Epithelial cell of prostate (primary cell): ENCODE measurements around the gene VTA1.
"Not testable (repeated sequence)": the region's sequence is repeated elsewhere in the genome, so short reads cannot be mapped to it uniquely, and the experiment has no call there.

ENCODE experiments used
- DNase-seq: peaks from one replicate; pipeline ENCODE4 v3.0.0-alpha.2; 2011; ENCODE audit warnings: low read depth, low spot score
- H3K27ac ChIP-seq: fragments of 450-650 bp; 2 replicates; pipeline ENCODE4 v1.5.1; 2017; ENCODE audit warnings: mild to moderate bottlenecking

The VTA1 gene

GRCh38 chr6:142146828-142147662 is at the start of gene VTA1, which contains the start of gene NMBR:
TSS of gene VTA1 (plus strand) at chr6:142147263. CDS start at chr6:142147288, 25 bp downstream.
TSS of gene NMBR (minus strand) at chr6:142147122. CDS start at chr6:142088658, 58,464 bp downstream.
- peak within 1 kb of the TSS; percentile 28 for H3K27ac ChIP-seq
- DNase-seq, result peak; percentile 98

GRCh38 chr6:142104820-142105219 is 42.2 kb upstream of the VTA1 start:
- not testable (repeated sequence) for DNase-seq, H3K27ac ChIP-seq

GRCh38 chr6:142110820-142111219 is 36.2 kb upstream of the VTA1 start:
- H3K27ac ChIP-seq, DNase-seq: not testable (repeated sequence)

GRCh38 chr6:142112451-142113061 is 34.5 kb upstream of the VTA1 start:
- peak; percentile 18 for DNase-seq

GRCh38 chr6:142117366-142117765 is 29.7 kb upstream of the VTA1 start:
- H3K27ac ChIP-seq, result no peak overlapping the region
- DNase-seq, result no peak

More at GRCh38 chr6:142112451-142113061, 34.5 kb upstream of the VTA1 start:
- H3K27ac ChIP-seq, result no peak overlapping the region

- no peak overlapping the region for H3K27ac ChIP-seq
Observed at GRCh38 chr6:142118328-142118727, 28.7 kb upstream of the VTA1 start.

GRCh38 chr6:142118925-142119324 is 28.1 kb upstream of the VTA1 start:
- DNase-seq, result no peak
- no peak overlapping the region for H3K27ac ChIP-seq

More at GRCh38 chr6:142118328-142118727, 28.7 kb upstream of the VTA1 start:
- no peak for DNase-seq

GRCh38 chr6:142121342-142121741 is 25.7 kb upstream of the VTA1 start:
- DNase-seq, result no peak
- H3K27ac ChIP-seq, result no peak overlapping the region

GRCh38 chr6:142130814-142131213 is 16.2 kb upstream of the VTA1 start:
- H3K27ac ChIP-seq, result no peak overlapping the region

GRCh38 chr6:142132625-142133024 is 14.4 kb upstream of the VTA1 start, which contains the start of gene GJE1:
TSS of gene GJE1 (plus strand) at chr6:142132925. CDS start at chr6:142133159, 234 bp downstream.
- no peak for DNase-seq
- H3K27ac ChIP-seq, result no peak within 1 kb of the TSS

More at GRCh38 chr6:142130814-142131213, 16.2 kb upstream of the VTA1 start:
- DNase-seq, result no peak

- no peak for DNase-seq
- no peak overlapping the region for H3K27ac ChIP-seq
Observed at GRCh38 chr6:142138876-142139275, 8.2 kb upstream of the VTA1 start.

- not testable (repeated sequence) for H3K27ac ChIP-seq, DNase-seq
Observed at GRCh38 chr6:142141531-142141930, 5.5 kb upstream of the VTA1 start.

GRCh38 chr6:142152746-142153145 is 5.7 kb downstream of the VTA1 start:
- no peak overlapping the region for H3K27ac ChIP-seq
- no peak for DNase-seq

- no peak overlapping the region for H3K27ac ChIP-seq
- no peak for DNase-seq
Observed at GRCh38 chr6:142153196-142153595, 6.1 kb downstream of the VTA1 start.

- H3K27ac ChIP-seq, result no peak overlapping the region
- DNase-seq, result no peak
Observed at GRCh38 chr6:142154336-142154735, 7.3 kb downstream of the VTA1 start.

GRCh38 chr6:142155091-142155490 is 8.0 kb downstream of the VTA1 start:
- H3K27ac ChIP-seq, result no peak overlapping the region
- DNase-seq, result no peak

GRCh38 chr6:142155895-142156757 is 9.1 kb downstream of the VTA1 start:
- H3K27ac ChIP-seq, result no peak overlapping the region
- no peak for DNase-seq

GRCh38 chr6:142156758-142157068 is 9.7 kb downstream of the VTA1 start:
- not testable (repeated sequence) for DNase-seq, H3K27ac ChIP-seq

GRCh38 chr6:142162780-142163179 is 15.7 kb downstream of the VTA1 start:
- H3K27ac ChIP-seq, result no peak overlapping the region
- DNase-seq, result no peak

GRCh38 chr6:142165227-142165626 is 18.2 kb downstream of the VTA1 start:
- no peak for DNase-seq
- H3K27ac ChIP-seq, result no peak overlapping the region
